Panc1 (cell line): Measurements from ENCODE around the gene NR5A1.

Experiments
- CTCF ChIP-seq: fragments of 450-650 bp; IDR thresholded peaks from 2 replicates; pipeline ENCODE4 v1.5.1; 2017; ENCODE audit warnings: mild to moderate bottlenecking
- POLR2AphosphoS5 ChIP-seq: IDR thresholded peaks from 2 replicates; pipeline ENCODE4 v1.6.1; 2012; ENCODE audit warnings: mild to moderate bottlenecking, low read depth, low read length, moderate library complexity
- SIN3A ChIP-seq: IDR thresholded peaks from 2 replicates; pipeline ENCODE4 v1.6.1; 2012; ENCODE audit warnings: low read depth, mild to moderate bottlenecking, low read length, moderate library complexity, borderline replicate concordance; ENCODE audit not compliant: insufficient read depth

GRCh38 chr9:124456341-124457078, 50.7 kb downstream of the NR5A1 start:
- TF ChIP-seq POLR2AphosphoS5, result no peak
- no peak for TF ChIP-seq CTCF
- no peak for TF ChIP-seq SIN3A
